K562 (cell line): ENCODE results near the gene POU3F1. TPM values are rescaled to one million over a fixed set of nuclear protein-coding genes. Genes with fewer than 3 reads are reported as not detected.

Experiments used
- ATAC-seq: fragments of 200-7000 bp; cut with Tn5 transposase; 3 replicates; pipeline ENCODE4 v1.9.1; 2020; ENCODE audit warnings: moderate library complexity
- BruUV-seq: library from RNA; stranded (reverse); fragments of 400-500 nt; replicated peaks from 2 replicates; lab custom pipeline; 2021; lab: Mats Ljungman, UMichigan
- CTCF ChIA-PET: fragments of 300-600 bp; formaldehyde crosslinking; extraction: SDS; loops from one replicate; lab custom pipeline; 2021; ENCODE audit warnings: low intra/inter-chr PET ratio; lab: Yijun Ruan, JAX
- POLR2A ChIA-PET: fragments of 300-600, 350-650 bp; sonication (Branson Sonifier 250); formaldehyde crosslinking; extraction: SDS; loops from one replicate; lab custom pipeline; 2021; ENCODE audit warnings: antibody characterized with exemption, inconsistent platforms; lab: Yijun Ruan, JAX
- DNase-seq, 4 experiments: peaks; one replicate each; pipeline versions ENCODE4 v3.0.0 to v3.0.0-alpha.2; 2011 to 2018; ENCODE audit warnings: low spot score in 3 of 4, mixed read lengths in 3 of 4; ENCODE audit errors: extremely low read depth in 1 of 4
- FAIRE-seq: peaks from 2 replicates; lab custom pipeline; 2011; peaks lifted over from hg19 to GRCh38; lab: Jason Lieb, UNC
- H2AFZ ChIP-seq: 2 replicates; pipeline ENCODE4 v1.6.0; 2011; ENCODE audit warnings: low read depth, low read length, control low read depth, inconsistent platforms
- H3K27ac ChIP-seq: fragments of 200-600 bp; 3 replicates; pipeline ENCODE4 v1.8.0; 2011; ENCODE audit warnings: low read depth, mild to moderate bottlenecking, control low read depth, inconsistent platforms, low read length, moderate library complexity, mixed read lengths; ENCODE audit errors: extremely low read depth
- H3K27me3 ChIP-seq, 2 experiments: fragments of 300-600 bp in 1 of 2; 2 replicates in 1 of 2; 3 replicates in 1 of 2; pipeline versions ENCODE4 v1.6.0 to v1.8.0; 2011; ENCODE audit warnings: inconsistent platforms in 2 of 2, low read length in 2 of 2, mild to moderate bottlenecking in 1 of 2, mixed read lengths in 1 of 2, moderate library complexity in 1 of 2; ENCODE audit not compliant: control insufficient read depth in 2 of 2, insufficient read depth in 2 of 2
- H3K36me3 ChIP-seq: fragments of 300-600 bp; 3 replicates; pipeline ENCODE4 v1.8.0; 2011; ENCODE audit warnings: mild to moderate bottlenecking, low read length, inconsistent platforms; ENCODE audit not compliant: control insufficient read depth, insufficient read depth
- H3K4me1 ChIP-seq, 2 experiments: fragments of 200-600 bp in 1 of 2; replicated peaks in 1 of 2; 2 replicates in 1 of 2; 3 replicates in 1 of 2; pipeline versions ENCODE4 v1.5.1 to v1.8.0; 2011; ENCODE audit warnings: inconsistent platforms in 2 of 2, low read length in 2 of 2, mild to moderate bottlenecking in 1 of 2, mixed read lengths in 1 of 2, moderate library complexity in 1 of 2; ENCODE audit not compliant: control insufficient read depth in 2 of 2, insufficient read depth in 2 of 2
- H3K4me2 ChIP-seq: 2 replicates; pipeline ENCODE4 v1.6.1; 2011; ENCODE audit warnings: low read length, control low read depth, inconsistent platforms, mixed read lengths; ENCODE audit not compliant: insufficient read depth
- H3K4me3 ChIP-seq: fragments of 200-600 bp; sonication (generic), shearing (Covaris generic); 2 replicates; pipeline ENCODE4 v1.5.1; 2016; ENCODE audit warnings: control low read depth, inconsistent platforms
- H3K79me2 ChIP-seq: fragments of 200-600 bp; 3 replicates; pipeline ENCODE4 v1.8.0; 2011; ENCODE audit warnings: low read length, inconsistent platforms; ENCODE audit not compliant: control insufficient read depth, insufficient read depth
- H3K9ac ChIP-seq, 2 experiments: 2 replicates each; pipeline versions ENCODE4 v1.6.0 to v1.6.1; 2011; ENCODE audit warnings: low read depth in 2 of 2, low read length in 2 of 2, control low read depth in 1 of 2, inconsistent platforms in 1 of 2, mild to moderate bottlenecking in 1 of 2, mixed read lengths in 1 of 2; ENCODE audit not compliant: insufficient read depth in 1 of 2
- H3K9me1 ChIP-seq: one replicate; pipeline ENCODE4 v1.6.0; 2011; ENCODE audit warnings: inconsistent platforms, mild to moderate bottlenecking, low read length, moderate library complexity; ENCODE audit not compliant: control insufficient read depth, insufficient read depth
- H3K9me3 ChIP-seq: replicated peaks from 2 replicates; pipeline ENCODE4 v1.5.1; 2011; ENCODE audit warnings: low read depth, low read length, inconsistent platforms; ENCODE audit not compliant: control insufficient read depth, insufficient read depth
- H4K20me1 ChIP-seq: replicated peaks from 2 replicates; pipeline ENCODE4 v1.6.1; 2011; ENCODE audit warnings: low read length, inconsistent platforms, mixed read lengths; ENCODE audit not compliant: control insufficient read depth, insufficient read depth
- ARNT ChIP-seq, 2 experiments: fragments of 450-650 bp; IDR thresholded peaks; 2 replicates each; pipeline ENCODE4 v1.6.1; 2016; ENCODE audit warnings: mild to moderate bottlenecking in 1 of 2
- CBFA2T3 ChIP-seq: fragments of 450-650 bp; IDR thresholded peaks from 2 replicates; pipeline ENCODE4 v1.6.1; 2017
- COPS2 ChIP-seq: fragments of 450-650 bp; conservative IDR thresholded peaks from 2 replicates; pipeline ENCODE4 v1.6.1; 2016; ENCODE audit warnings: mild to moderate bottlenecking, moderate library complexity
- DACH1 ChIP-seq: fragments of 450-650 bp; IDR thresholded peaks from 2 replicates; pipeline ENCODE4 v1.6.1; 2018; ENCODE audit not compliant: partially characterized antibody
- EP400 ChIP-seq: fragments of 450-650 bp; IDR thresholded peaks from 2 replicates; pipeline ENCODE4 v1.6.1; 2017; ENCODE audit warnings: antibody characterized with exemption, mild to moderate bottlenecking, moderate library complexity
- MED1 ChIP-seq: sonication (generic); formaldehyde crosslinking; IDR thresholded peaks from 2 replicates; pipeline ENCODE4 v1.8.1; 2023; ENCODE audit warnings: missing genetic modification reagents, borderline replicate concordance
- MIER1 ChIP-seq: fragments of 450-650 bp; IDR thresholded peaks from 2 replicates; pipeline ENCODE4 v1.6.1; 2016; ENCODE audit warnings: antibody characterized with exemption, mild to moderate bottlenecking, low read depth
- RBM15 ChIP-seq: fragments of 200-400 bp; formaldehyde crosslinking; IDR thresholded peaks from 2 replicates; pipeline ENCODE4 v1.6.1; 2018; ENCODE audit warnings: mild to moderate bottlenecking, low read length, moderate library complexity; ENCODE audit not compliant: insufficient read depth
- TAL1 ChIP-seq: fragments of 450-650 bp; IDR thresholded peaks from 2 replicates; pipeline ENCODE4 v1.6.1; 2016; ENCODE audit warnings: mild to moderate bottlenecking
- TCF3 ChIP-seq: sonication (generic); formaldehyde crosslinking; IDR thresholded peaks from 2 replicates; pipeline ENCODE4 v1.4.0; 2020; ENCODE audit warnings: mild to moderate bottlenecking, missing genetic modification reagents
- ZBED1 ChIP-seq: IDR thresholded peaks from 2 replicates; pipeline ENCODE4 v1.6.1; 2014
- ZNF197 ChIP-seq: fragments of 200-800 bp; sonication (Bioruptor generic); IDR thresholded peaks from 2 replicates; pipeline ENCODE4 v1.6.1; 2016; ENCODE audit warnings: low read depth, missing genetic modification characterization, missing compliant biosample characterization
- ZNF239 ChIP-seq: fragments of 250-450 bp; sonication (Bioruptor Pico); IDR thresholded peaks from 2 replicates; pipeline ENCODE4 v1.4.0; 2020; ENCODE audit warnings: mild to moderate bottlenecking
- ZNF253 ChIP-seq: fragments of 250-450 bp; sonication (Bioruptor Pico); conservative IDR thresholded peaks from 2 replicates; pipeline ENCODE4 v1.6.1; 2021; ENCODE audit warnings: mild to moderate bottlenecking
- WGBS: fragments of 100-300 bp; shearing (Covaris generic); methylation state at CpG from one replicate; pipeline ENCODE4 v1.1.6; 2016; ENCODE audit warnings: low coverage, mixed read lengths; ENCODE audit not compliant: insufficient coverage; ENCODE audit errors: missing lambda C conversion rate; 5-methylcytosine and 5-hydroxymethylcytosine counted together
- in situ Hi-C: fragments of 300-500 bp; cut with MboI; formaldehyde crosslinking; loops from 4 replicates; pipeline ENCODE4 v1.15.0; 2018; ENCODE audit warnings: inconsistent platforms, mixed read lengths
- intact Hi-C: fragments of 100-400 bp; cut with micrococcal nuclease; formaldehyde crosslinking; loops from 2 replicates; pipeline ENCODE4 v1.14.2; 2022
- polyA plus RNA-seq, 8 experiments: library from polyadenylated mRNA; depleted of rRNA in 4 of 8; stranded (reverse) in 5 of 8; unstranded in 3 of 8; fragments of >200 nt; fragmentation: Nextera tagmentation in 2 of 8; fragmentation: Illumina TruSeq in 1 of 8; extraction: Ambion mirVana in 2 of 8; extraction: Trizol in 1 of 8; gene quantifications; 2 replicates each; pipeline versions ENCODE4 v1.2.1 to v1.2.3, GENCODE V29; 2011 to 2014; ENCODE audit warnings: inconsistent platforms in 1 of 8, missing spikeins in 1 of 8
- total RNA-seq, 7 experiments: library from RNA; depleted of rRNA in 6 of 7; stranded (reverse); fragments of >200 nt in 6 of 7; fragmentation: Illumina TruSeq in 2 of 7; extraction: Trizol in 2 of 7; gene quantifications; 2 replicates each; pipeline versions ENCODE4 v1.2.1 to v1.2.3, GENCODE V29; 2011 to 2021; ENCODE audit warnings: low replicate concordance in 1 of 7
- TF ChIP-seq, protein P1 (sequence below): fragments of 450-650 bp; conservative IDR thresholded peaks from 2 replicates; pipeline ENCODE4 v1.6.1; 2016; ENCODE audit warnings: missing genetic modification characterization, low read depth, mild to moderate bottlenecking, control low read depth, missing compliant biosample characterization

POU3F1 gene
- total and polyA plus RNA-seq, 9 of the 15 experiments (the other 6 are each of a cell fraction or from before 2014, with no cell fraction given) = 0.09 TPM; not detected in 8

DNA sequence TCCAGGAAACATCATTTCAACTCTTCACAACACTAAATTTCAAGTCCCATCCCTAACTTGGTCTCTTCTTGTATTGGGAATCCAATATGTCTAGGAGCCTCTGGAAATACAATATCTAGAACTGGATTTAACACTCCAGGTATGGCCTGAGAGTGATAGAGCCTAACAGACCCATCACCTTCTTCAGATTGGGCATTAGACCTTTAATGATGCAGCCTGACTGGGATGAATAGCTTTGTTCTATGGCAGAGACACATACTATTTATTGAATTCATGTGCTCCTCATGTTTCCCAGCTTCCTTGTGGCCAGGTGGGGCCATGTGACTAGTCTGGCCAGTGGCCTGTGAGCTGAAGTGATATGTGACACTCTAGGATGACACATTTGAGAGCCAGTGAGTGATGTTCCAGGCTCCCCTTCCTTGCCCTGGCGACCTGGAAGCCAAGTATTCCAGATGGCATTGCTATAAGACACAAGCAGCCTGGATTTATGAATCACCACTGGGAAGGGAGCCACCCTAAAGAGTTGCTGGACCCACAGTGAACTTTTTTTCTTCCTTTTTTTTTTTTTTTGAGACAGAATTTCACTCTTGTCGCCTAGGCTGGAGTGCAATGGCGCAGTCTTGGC, 31.0 kb upstream of the POU3F1 start:
- in situ Hi-C loops (no loop called here), intact Hi-C loops (no loop called here)
- ATAC-seq = no peak
- Histone ChIP-seq H3K27me3 (peaks cover 4 to 16% of the 10 kb centered on the region in 2 experiments; a peak in 2 of 5 replicates), H3K4me3 (no peak overlapping the region), H3K9me3 (no peaks in the 10 kb centered on the region), H3K9me1 (no peaks in the 10 kb centered on the region), H3K79me2 (no peaks in the 10 kb centered on the region), H3K36me3 (no peaks in the 10 kb centered on the region), H3K4me2 (no peak overlapping the region), H3K9ac (no peak overlapping the region), H2AFZ (no peak overlapping the region), H3K4me1 (no peaks in the 10 kb centered on the region), H3K27ac (no peak overlapping the region), H4K20me1 (peaks cover 20% of the 10 kb centered on the region; the same call in 1 of the 2 replicates)
- ChIA-PET POLR2A (interaction anchor here (1.0 to 1.1 kb wide), 2 partner anchors 9 to 12 kb away, joined by 3 read pairs; no protein-coding TSS in a partner anchor), CTCF (no interaction called here)
- BruUV-seq = no TSS peak
- 0% methylated on average over 3 of the region's 3 CpGs for WGBS
- FAIRE-seq = no peak
- TF ChIP-seq RBM15 (no peak), ZNF239 (no peak), ZNF253 (CRISPR knock-in tag) (no peak), EP400 (no peak)
- DNase-seq = no peak

DNA sequence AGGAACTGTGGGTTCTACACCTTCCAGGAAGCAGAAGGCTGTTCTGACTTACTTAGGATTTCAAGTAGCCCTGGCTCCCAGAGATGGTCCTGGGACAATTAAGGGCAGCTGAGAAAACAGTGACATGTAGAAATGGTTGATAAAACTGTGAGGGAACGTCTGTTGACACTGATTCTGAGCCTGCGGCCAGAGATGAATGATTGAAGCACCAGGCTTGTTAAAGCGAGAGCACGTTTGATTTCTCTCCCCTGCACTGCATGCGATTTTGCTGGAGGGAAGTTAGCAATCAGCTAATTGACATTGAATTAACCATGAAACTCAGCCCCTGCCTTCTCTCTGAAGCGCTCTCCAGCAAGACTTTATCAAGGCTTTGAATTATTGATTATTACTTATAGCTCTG, 29.9 kb upstream of the POU3F1 start:
- intact Hi-C loops = no loop called here
- Histone ChIP-seq H3K27me3 (peaks cover 6 to 20% of the 10 kb centered on the region in 2 experiments; a peak in 3 of 5 replicates), H3K4me3 (no peak overlapping the region), H2AFZ (no peak overlapping the region), H3K36me3 (no peaks in the 10 kb centered on the region), H3K4me2 (no peak overlapping the region), H3K27ac (no peak overlapping the region), H3K79me2 (no peaks in the 10 kb centered on the region), H3K9me3 (no peaks in the 10 kb centered on the region), H3K4me1 (no peaks in the 10 kb centered on the region), H3K9ac (no peak overlapping the region), H4K20me1 (peaks cover 23% of the 10 kb centered on the region; the same call in 1 of the 2 replicates), H3K9me1 (no peaks in the 10 kb centered on the region)
- ATAC-seq = no peak
- in situ Hi-C loops = no loop called here
- POLR2A ChIA-PET = no interaction called here
- CTCF ChIA-PET = no interaction called here
- WGBS = 1% methylated on average over 6 of the region's 6 CpGs
- DNase-seq = no peak
- no TSS peak for BruUV-seq
- peak; percentile 54 for FAIRE-seq
- TF ChIP-seq ZBED1 (no peak), CBFA2T3 (peak; percentile 49; the same call in 1 of the 2 replicates), MIER1 (0 out of 2 replicates have a peak, but pooled peaks have one; percentile 23), ZNF197 (CRISPR knock-in tag) (0 out of 2 replicates have a peak, but pooled peaks have one; percentile 3), TAL1 (0 out of 2 replicates have a peak, but pooled peaks have one; percentile 27), DACH1 (no peak), TCF3 (CRISPR knock-in tag) (peak; percentile 53), MED1 (CRISPR knock-in tag) (no peak), COPS2 (no peak), ARNT (IDR thresholded peaks at IDR 0.05) (no peak)
- TF ChIP-seq, protein P1, sequence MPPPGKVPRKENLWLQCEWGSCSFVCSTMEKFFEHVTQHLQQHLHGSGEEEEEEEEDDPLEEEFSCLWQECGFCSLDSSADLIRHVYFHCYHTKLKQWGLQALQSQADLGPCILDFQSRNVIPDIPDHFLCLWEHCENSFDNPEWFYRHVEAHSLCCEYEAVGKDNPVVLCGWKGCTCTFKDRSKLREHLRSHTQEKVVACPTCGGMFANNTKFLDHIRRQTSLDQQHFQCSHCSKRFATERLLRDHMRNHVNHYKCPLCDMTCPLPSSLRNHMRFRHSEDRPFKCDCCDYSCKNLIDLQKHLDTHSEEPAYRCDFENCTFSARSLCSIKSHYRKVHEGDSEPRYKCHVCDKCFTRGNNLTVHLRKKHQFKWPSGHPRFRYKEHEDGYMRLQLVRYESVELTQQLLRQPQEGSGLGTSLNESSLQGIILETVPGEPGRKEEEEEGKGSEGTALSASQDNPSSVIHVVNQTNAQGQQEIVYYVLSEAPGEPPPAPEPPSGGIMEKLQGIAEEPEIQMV (tag) = no peak
